Measurements from ENCODE around the gene SP140L. TPM values are rescaled to one million over a fixed set of nuclear protein-coding genes. Genes with fewer than 3 reads are reported as not detected.
"Not testable (repeated sequence)": the region's sequence is repeated elsewhere in the genome, so short reads cannot be mapped to it uniquely, and the experiment has no call there.

Gene SP140L
- total RNA-seq (1 to 10 TPM; 6.6 to 7.4 (median 7.1) TPM), polyA plus RNA-seq (5.3 TPM)
- long read RNA-seq, donor 1, transcript SP140L-203 (19 exons, 2,665 nt): major isoform, 7 of 17 reads
- long read RNA-seq, donor 1, partial matches to known transcripts: 0 of 17 reads
- long read RNA-seq, donor 1, other reads (novel, unspliced or antisense): 6 of 17 reads
- long read RNA-seq, donor 2, partial matches to known transcripts: 0 of 3 reads
- long read RNA-seq, donor 2, other reads (novel, unspliced or antisense): 1 of 3 reads
- long read RNA-seq, donor 3, transcript SP140L-201 (18 exons, 2,502 nt): major isoform, 7 of 27 reads
- long read RNA-seq, donor 3, transcript SP140L-203 (19 exons, 2,665 nt): major isoform, 7 of 27 reads
- long read RNA-seq, donor 3, partial matches to known transcripts: 3 of 27 reads
- long read RNA-seq, donor 3, other reads (novel, unspliced or antisense): 10 of 27 reads
- long read RNA-seq, donor 4, partial matches to known transcripts: 0 of 2 reads
- long read RNA-seq, donor 4, other reads (novel, unspliced or antisense): 1 of 2 reads

DNA sequence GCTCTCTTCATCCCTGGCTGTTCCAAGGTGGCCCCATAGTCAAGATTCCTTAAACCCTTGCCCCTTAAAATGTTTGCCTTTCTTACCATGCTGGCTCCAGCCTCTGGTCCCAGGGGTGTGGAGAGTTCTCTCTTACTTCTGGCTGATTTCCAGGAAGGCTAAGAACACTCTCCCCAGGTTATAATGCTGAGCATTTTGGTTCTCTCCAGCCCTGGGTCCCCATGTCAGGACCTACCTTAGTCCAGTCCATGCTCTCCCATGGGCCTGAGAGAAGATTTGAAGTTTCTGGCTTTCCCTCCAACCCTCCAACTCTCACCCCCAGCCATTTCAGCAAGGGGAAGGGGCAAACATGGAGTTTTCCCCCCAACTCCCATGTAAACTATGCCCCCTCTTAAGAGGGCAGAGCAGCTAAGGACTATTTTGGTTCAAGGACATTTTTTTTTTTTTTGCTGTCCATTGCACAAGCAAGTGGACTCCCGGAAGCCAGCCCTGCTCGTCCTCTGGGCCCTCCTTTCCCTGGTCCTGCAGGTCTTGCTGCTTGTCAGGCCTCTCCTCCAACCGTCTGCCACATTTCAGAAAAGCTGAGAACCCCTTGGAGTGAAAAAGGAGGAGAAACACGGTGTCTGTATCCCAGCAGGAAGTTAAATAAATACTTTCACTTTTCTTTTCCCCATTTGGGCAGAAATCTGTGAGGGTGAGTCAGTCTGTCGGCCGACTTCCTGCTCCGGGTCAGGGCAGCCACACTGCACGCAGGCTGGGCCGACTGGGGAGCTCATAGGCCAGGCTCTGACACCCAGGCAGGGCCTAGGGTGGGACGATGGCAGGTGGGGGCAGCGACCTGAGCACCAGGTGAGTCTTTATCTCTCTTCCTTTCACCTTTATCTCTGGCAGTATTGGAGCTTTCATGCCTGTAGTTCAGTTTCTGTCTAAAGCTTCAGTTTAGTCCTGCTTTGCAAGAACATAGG lies at the start of gene SP140L:
TSS of gene SP140L (plus strand) at position 741 of the 965 bp plus-strand sequence. CDS start at position 818, 77 bp downstream.
- peak; percentile 95 to 97 for ATAC-seq
- 19% methylated on average over 11 of the region's 11 CpGs for WGBS
- DNase-seq: peak; percentile 77 to 91 (median 87)
- H3K27me3 ChIP-seq (ENCODE audit: control insufficient read depth, insufficient read depth): no peaks in the 10 kb centered on the region
- intact Hi-C loops (cut with DNase I): loop anchor here in 1 of 4 donors (10.0 kb wide), 1 partner anchor 102 kb away; the partner anchor contains the start of gene SP140
- H3K4me3 ChIP-seq (ENCODE audit: low read length): peak within 1 kb of the TSS; percentile 42
- no peaks in the 10 kb centered on the region for H3K9me3 ChIP-seq (ENCODE audit: control insufficient read depth, low read length)
- H3K27ac ChIP-seq (ENCODE audit: low read length): peak within 1 kb of the TSS; percentile 70
- peaks cover 3% of the 10 kb centered on the region for H3K4me1 ChIP-seq (ENCODE audit: control insufficient read depth, insufficient read depth, low read length)

DNA sequence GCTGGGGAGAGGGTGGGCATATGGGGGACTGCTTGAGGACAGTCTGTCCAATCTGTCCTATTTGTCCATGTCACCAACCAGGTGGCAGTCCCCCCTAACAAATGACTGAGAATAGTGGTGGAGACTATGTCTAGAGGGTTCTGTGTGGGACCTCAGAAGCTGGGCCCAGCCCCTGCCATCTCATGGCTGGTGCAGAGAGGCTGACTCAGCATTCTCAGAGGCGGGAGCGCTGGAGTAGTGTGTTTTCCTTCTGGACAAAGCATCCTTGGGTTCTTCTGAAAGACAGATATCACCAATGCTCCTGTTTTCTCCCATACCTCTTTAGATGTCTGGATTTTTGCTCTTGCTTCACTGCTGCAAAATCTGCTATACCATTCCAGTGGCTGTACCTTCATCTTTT lies 44.1 kb upstream of the SP140L start:
- H3K27me3 ChIP-seq (ENCODE audit: control insufficient read depth, insufficient read depth): no peaks in the 10 kb centered on the region
- H3K4me1 ChIP-seq (ENCODE audit: control insufficient read depth, insufficient read depth, low read length): peaks cover 1% of the 10 kb centered on the region
- ATAC-seq (no peak), DNase-seq (no peak)
- H3K4me3 ChIP-seq (ENCODE audit: low read length): no peak overlapping the region
- 86% methylated on average over 2 of the region's 2 CpGs for WGBS
- H3K27ac ChIP-seq (ENCODE audit: low read length): no peak overlapping the region
- H3K9me3 ChIP-seq (ENCODE audit: control insufficient read depth, low read length): no peaks in the 10 kb centered on the region
- intact Hi-C loops (cut with DNase I): no loop called here

- H3K27ac ChIP-seq (ENCODE audit: low read length): no peak overlapping the region
- peaks cover 1% of the 10 kb centered on the region for H3K4me1 ChIP-seq (ENCODE audit: control insufficient read depth, insufficient read depth, low read length)
- no peak overlapping the region for H3K4me3 ChIP-seq (ENCODE audit: low read length)
- ATAC-seq (no peak), DNase-seq (no peak)
- no peaks in the 10 kb centered on the region for H3K9me3 ChIP-seq (ENCODE audit: control insufficient read depth, low read length)
- no peaks in the 10 kb centered on the region for H3K27me3 ChIP-seq (ENCODE audit: control insufficient read depth, insufficient read depth)
- intact Hi-C loops (cut with DNase I): no loop called here
- WGBS: 71% methylated on average over 3 of the region's 3 CpGs
Measured at GRCh38 chr2:230286048-230286447, 40.9 kb upstream of the SP140L start.

GRCh38 chr2:230289311-230289710 lies 37.7 kb upstream of the SP140L start:
- intact Hi-C loops (cut with DNase I); ATAC-seq; H3K9me3 ChIP-seq (ENCODE audit: control insufficient read depth, low read length); DNase-seq; H3K27me3 ChIP-seq (ENCODE audit: control insufficient read depth, insufficient read depth); H3K4me1 ChIP-seq (ENCODE audit: control insufficient read depth, insufficient read depth, low read length); H3K27ac ChIP-seq (ENCODE audit: low read length); H3K4me3 ChIP-seq (ENCODE audit: low read length): not testable (repeated sequence)
- WGBS: 87% methylated on average over 4 of the region's 4 CpGs

- Histone ChIP-seq H3K9me3 (ENCODE audit: control insufficient read depth, low read length) (no peaks in the 10 kb centered on the region), H3K27ac (ENCODE audit: low read length) (no peak overlapping the region), H3K4me3 (ENCODE audit: low read length) (no peak overlapping the region), H3K27me3 (ENCODE audit: control insufficient read depth, insufficient read depth) (no peaks in the 10 kb centered on the region), H3K4me1 (ENCODE audit: control insufficient read depth, insufficient read depth, low read length) (peaks cover 3% of the 10 kb centered on the region)
- ATAC-seq (no peak), DNase-seq (no peak)
- intact Hi-C loops (cut with DNase I): no loop called here
- WGBS: 88% methylated on average over 6 of the region's 6 CpGs
Measured at GRCh38 chr2:230295192-230295591, 31.8 kb upstream of the SP140L start.

DNA sequence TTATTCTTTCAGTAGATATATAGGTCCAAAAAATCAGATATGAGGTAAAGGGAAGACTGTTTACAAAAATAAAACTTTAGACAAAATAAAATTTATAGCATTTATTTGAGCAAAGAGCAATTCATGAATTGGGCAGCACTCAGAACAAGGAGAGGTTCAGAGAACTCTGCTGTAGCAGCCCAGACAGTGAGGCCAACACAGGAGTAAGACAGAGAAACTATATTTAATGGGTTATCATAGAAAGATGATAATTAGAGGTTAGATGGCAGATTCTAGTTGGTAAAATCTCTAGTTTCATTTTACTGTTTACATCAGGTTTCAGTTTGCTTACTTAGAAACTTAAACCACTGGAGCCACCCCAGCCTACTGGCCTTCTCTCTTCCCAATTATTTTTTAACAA lies 30.1 kb upstream of the SP140L start:
- ATAC-seq: no peak
- Histone ChIP-seq H3K4me3 (ENCODE audit: low read length) (no peak overlapping the region), H3K27ac (ENCODE audit: low read length) (no peak overlapping the region), H3K4me1 (ENCODE audit: control insufficient read depth, insufficient read depth, low read length) (peaks cover 3% of the 10 kb centered on the region), H3K9me3 (ENCODE audit: control insufficient read depth, low read length) (no peaks in the 10 kb centered on the region), H3K27me3 (ENCODE audit: control insufficient read depth, insufficient read depth) (no peaks in the 10 kb centered on the region)
- no peak for DNase-seq
- intact Hi-C loops (cut with DNase I): no loop called here

DNA sequence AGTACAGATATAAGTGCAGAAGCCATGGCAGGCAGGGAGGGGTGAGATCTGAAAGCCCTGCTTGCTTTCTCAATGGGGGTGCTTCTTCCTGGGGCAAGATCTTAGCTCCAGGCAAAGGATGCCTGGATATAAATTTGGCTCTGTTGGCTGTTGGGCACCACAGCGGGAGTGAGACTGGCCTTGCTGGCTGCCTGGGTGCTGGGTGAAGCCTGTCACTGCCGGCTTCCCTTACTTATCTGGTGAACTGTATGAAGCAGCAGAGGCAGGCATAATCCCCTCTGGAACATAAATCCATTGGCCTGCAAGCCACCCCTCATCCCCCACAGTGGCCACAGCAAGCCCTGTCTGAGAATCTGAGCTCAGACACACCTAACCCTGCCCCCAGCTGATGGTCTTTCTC lies 27.4 kb upstream of the SP140L start:
- no peaks in the 10 kb centered on the region for H3K9me3 ChIP-seq (ENCODE audit: control insufficient read depth, low read length)
- no peak for DNase-seq
- no peaks in the 10 kb centered on the region for H3K27me3 ChIP-seq (ENCODE audit: control insufficient read depth, insufficient read depth)
- 76% methylated on average over 2 of the region's 2 CpGs for WGBS
- H3K4me1 ChIP-seq (ENCODE audit: control insufficient read depth, insufficient read depth, low read length): peaks cover 3% of the 10 kb centered on the region
- intact Hi-C loops (cut with DNase I): no loop called here
- no peak overlapping the region for H3K4me3 ChIP-seq (ENCODE audit: low read length)
- no peak overlapping the region for H3K27ac ChIP-seq (ENCODE audit: low read length)
- peak; percentile 22 to 39 for ATAC-seq

GRCh38 chr2:230305416-230306275 lies 21.3 kb upstream of the SP140L start:
- intact Hi-C loops (cut with DNase I): no loop called here
- Histone ChIP-seq H3K9me3 (ENCODE audit: control insufficient read depth, low read length) (no peaks in the 10 kb centered on the region), H3K4me3 (ENCODE audit: low read length) (no peak overlapping the region), H3K4me1 (ENCODE audit: control insufficient read depth, insufficient read depth, low read length) (no peaks in the 10 kb centered on the region), H3K27ac (ENCODE audit: low read length) (no peak overlapping the region), H3K27me3 (ENCODE audit: control insufficient read depth, insufficient read depth) (no peaks in the 10 kb centered on the region)
- DNase-seq (no peak), ATAC-seq (no peak)
- 93% methylated on average over 23 of the region's 23 CpGs for WGBS

- DNase-seq (no peak), ATAC-seq (no peak)
- no peak overlapping the region for H3K27ac ChIP-seq (ENCODE audit: low read length)
- 89% methylated on average over 2 of the region's 2 CpGs for WGBS
- intact Hi-C loops (cut with DNase I): no loop called here
- no peak overlapping the region for H3K4me3 ChIP-seq (ENCODE audit: low read length)
- H3K4me1 ChIP-seq (ENCODE audit: control insufficient read depth, insufficient read depth, low read length): no peaks in the 10 kb centered on the region
- no peaks in the 10 kb centered on the region for H3K9me3 ChIP-seq (ENCODE audit: control insufficient read depth, low read length)
- H3K27me3 ChIP-seq (ENCODE audit: control insufficient read depth, insufficient read depth): no peaks in the 10 kb centered on the region
Measured at GRCh38 chr2:230306474-230306873, 20.5 kb upstream of the SP140L start.

GRCh38 chr2:230307485-230307884 lies 19.5 kb upstream of the SP140L start:
- intact Hi-C loops (cut with DNase I): no loop called here
- no peak overlapping the region for H3K27ac ChIP-seq (ENCODE audit: low read length)
- ATAC-seq: no peak
- no peak overlapping the region for H3K4me3 ChIP-seq (ENCODE audit: low read length)
- H3K27me3 ChIP-seq (ENCODE audit: control insufficient read depth, insufficient read depth): no peaks in the 10 kb centered on the region
- 91% methylated on average over 2 of the region's 2 CpGs for WGBS
- H3K4me1 ChIP-seq (ENCODE audit: control insufficient read depth, insufficient read depth, low read length): no peaks in the 10 kb centered on the region
- no peak for DNase-seq
- no peaks in the 10 kb centered on the region for H3K9me3 ChIP-seq (ENCODE audit: control insufficient read depth, low read length)

Measured in right cardiac atrium (tissue), 5 donors.